Thoracic aorta (tissue), 2 donors: ENCODE data around the gene ARL15. TPM values are rescaled to one million over a fixed set of nuclear protein-coding genes. Genes with fewer than 3 reads are reported as not detected.

Source experiments
- ATAC-seq: fragments of 150-250 bp; one replicate; pipeline ENCODE4 v1.8.0; 2017; ENCODE audit warnings: low read depth; ENCODE audit not compliant: insufficient number of reproducible peaks, low FRiP score
- DNase-seq: peaks from one replicate; pipeline ENCODE4 v3.0.0-alpha.2; 2020; ENCODE audit warnings: low spot score
- H3K27ac ChIP-seq, 2 donors: fragments of 200-600 bp; sonication (generic); 1 replicate in 1 of 2; 2 replicates in 1 of 2; pipeline ENCODE4 v1.5.1; 2016; ENCODE audit warnings: mild to moderate bottlenecking in 2 of 2, moderate library complexity in 2 of 2
- H3K27me3 ChIP-seq: fragments of 200-600 bp; sonication (generic); replicated peaks from 2 replicates; pipeline ENCODE4 v1.6.0; 2016; ENCODE audit warnings: mild to moderate bottlenecking; ENCODE audit not compliant: insufficient read depth
- H3K36me3 ChIP-seq: fragments of 200-600 bp; sonication (generic); one replicate; pipeline ENCODE4 v1.5.1; 2016
- H3K4me1 ChIP-seq, 2 donors: fragments of 200-600 bp; sonication (generic); 1 replicate in 1 of 2; 2 replicates in 1 of 2; pipeline versions ENCODE4 v1.5.1 to v1.6.0; 2016; ENCODE audit warnings: low read depth in 2 of 2, mild to moderate bottlenecking in 1 of 2; ENCODE audit not compliant: control insufficient read depth in 1 of 2
- H3K4me3 ChIP-seq: fragments of 200-600 bp; sonication (generic); 2 replicates; pipeline ENCODE4 v1.5.1; 2016; ENCODE audit warnings: mild to moderate bottlenecking
- H3K9me3 ChIP-seq: fragments of 200-600 bp; sonication (generic); 2 replicates; pipeline ENCODE4 v1.5.1; 2016
- CTCF ChIP-seq: fragments of 200-600 bp; sonication (generic); IDR thresholded peaks from one replicate; pipeline ENCODE4 v1.5.1; 2019; ENCODE audit warnings: antibody characterized with exemption
- total RNA-seq, 2 donors: library from RNA; depleted of rRNA; stranded (reverse); fragments of >200 nt; gene quantifications; one replicate each; pipeline versions ENCODE4 v1.1.0 to v1.2.3, GENCODE V29; 2016

Gene ARL15
- total RNA-seq, 2 donors from 2014 or later: 23.6 to 36.8 TPM

- Histone ChIP-seq H3K4me3 (no peak overlapping the region), H3K9me3 (no peaks in the 10 kb centered on the region), H3K27ac (no peak overlapping the region), H3K36me3 (no peaks in the 10 kb centered on the region), H3K4me1 (peaks cover 3 to 4% of the 10 kb centered on the region in 2 donors), H3K27me3 (no peaks in the 10 kb centered on the region)
- no peak for TF ChIP-seq CTCF
- no peak for ATAC-seq
- no peak for DNase-seq
These were observed 61.0 kb downstream of the ARL15 start for GRCh38 chr5:54249210-54250028.

- Histone ChIP-seq H3K4me1 (peaks cover 0 to 3% of the 10 kb centered on the region in 2 donors), H3K9me3 (no peaks in the 10 kb centered on the region), H3K27me3 (no peaks in the 10 kb centered on the region), H3K4me3 (no peak overlapping the region), H3K27ac (no peak overlapping the region), H3K36me3 (no peaks in the 10 kb centered on the region)
- ATAC-seq: no peak
- DNase-seq: no peak
- TF ChIP-seq CTCF: no peak
These were observed 63.1 kb downstream of the ARL15 start for GRCh38 chr5:54247226-54247625.

DNA sequence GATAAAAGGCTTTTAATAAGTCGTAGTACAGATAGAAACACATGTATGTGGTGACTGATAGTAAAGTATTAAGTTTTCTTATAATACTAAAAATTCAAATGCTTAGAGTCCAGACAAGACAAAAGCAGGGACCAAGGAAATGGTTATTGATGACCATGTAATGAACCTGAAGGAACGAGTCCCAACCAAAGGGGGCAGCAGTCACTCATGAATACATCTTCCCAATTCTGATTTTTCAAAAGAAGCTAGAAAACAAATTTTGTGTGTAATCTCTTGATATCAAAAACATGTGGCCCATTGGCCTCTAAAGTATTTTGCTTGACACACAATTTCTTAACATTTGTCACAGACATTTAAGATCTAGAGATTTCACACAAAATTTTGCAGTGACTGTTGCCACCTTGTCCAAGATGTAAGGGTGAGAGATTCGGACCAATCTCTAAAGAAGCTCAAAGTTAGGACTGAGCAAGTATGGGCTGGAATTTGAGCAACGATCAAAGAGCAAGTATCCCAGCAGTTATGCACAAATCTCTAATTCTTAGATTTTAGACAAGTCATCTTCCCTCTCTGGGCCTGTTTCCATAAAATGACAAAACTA is 66.8 kb downstream of the ARL15 start:
- peak; percentile 42 for TF ChIP-seq CTCF
- H3K9me3 ChIP-seq: no peaks in the 10 kb centered on the region
- H3K4me1 ChIP-seq: no peaks in the 10 kb centered on the region
- no peaks in the 10 kb centered on the region for H3K36me3 ChIP-seq
- DNase-seq (no peak), ATAC-seq (no peak)
- no peak overlapping the region for H3K27ac ChIP-seq
- no peak overlapping the region for H3K4me3 ChIP-seq
- H3K27me3 ChIP-seq: no peaks in the 10 kb centered on the region

DNA sequence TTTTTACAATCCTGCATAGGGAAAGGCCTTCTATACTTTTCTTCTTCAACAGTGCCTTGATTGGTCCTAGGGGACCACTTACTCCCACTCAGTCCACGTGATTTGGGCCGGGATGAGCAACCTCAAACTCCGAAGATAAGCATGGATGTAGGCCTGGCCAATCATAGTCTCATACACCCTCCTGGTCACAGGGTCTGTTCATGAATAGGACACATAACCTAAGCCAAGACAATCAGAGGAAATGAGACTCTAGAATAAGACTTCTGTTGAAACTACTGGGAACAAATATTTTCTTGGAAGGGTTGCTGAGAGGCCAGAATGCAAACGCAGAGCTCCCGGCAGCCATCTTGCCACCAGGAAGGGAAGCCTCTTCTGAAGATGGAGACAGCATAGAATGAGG is 68.1 kb downstream of the ARL15 start:
- Histone ChIP-seq H3K36me3 (no peaks in the 10 kb centered on the region), H3K9me3 (no peaks in the 10 kb centered on the region), H3K4me1 (no peaks in the 10 kb centered on the region), H3K4me3 (no peak overlapping the region), H3K27me3 (no peaks in the 10 kb centered on the region), H3K27ac (no peak overlapping the region)
- no peak for TF ChIP-seq CTCF
- no peak for ATAC-seq
- no peak for DNase-seq

GRCh38 chr5:54234304-54234933 is 76.0 kb downstream of the ARL15 start:
- H3K9me3 ChIP-seq: no peaks in the 10 kb centered on the region
- peak; percentile 46 for TF ChIP-seq CTCF
- no peaks in the 10 kb centered on the region for H3K36me3 ChIP-seq
- no peak for ATAC-seq
- no peaks in the 10 kb centered on the region for H3K27me3 ChIP-seq
- H3K4me1 ChIP-seq: peaks cover 0 to 3% of the 10 kb centered on the region in 2 donors
- peak overlapping the region; percentile 51 for H3K4me3 ChIP-seq
- DNase-seq: no peak
- H3K27ac ChIP-seq: no peak overlapping the region
